Lung (tissue), 12 donors: Measurements from ENCODE around the gene CDK5RAP2. TPM values are rescaled to one million over a fixed set of nuclear protein-coding genes. Genes with fewer than 3 reads are reported as not detected.

Experiments used
- ATAC-seq: fragments of 200-7000 bp; cut with Tn5 transposase; one replicate; pipeline ENCODE4 v1.9.1; 2020; ENCODE audit warnings: moderate number of reproducible peaks; ENCODE audit not compliant: insufficient read depth, low FRiP score
- DNase-seq, 3 donors: peaks; one replicate each; pipeline ENCODE4 v3.0.0-alpha.2; 2013 to 2017
- H3K27ac ChIP-seq, 2 donors: one replicate each; pipeline ENCODE4 v1.5.1; 2013; ENCODE audit warnings: mild to moderate bottlenecking in 2 of 2, moderate library complexity in 2 of 2, control low read depth in 1 of 2, inconsistent platforms in 1 of 2, low read depth in 1 of 2, low read length in 1 of 2
- H3K27me3 ChIP-seq, 3 donors: one replicate each; pipeline ENCODE4 v1.5.1; 2013; ENCODE audit warnings: low read length in 2 of 3; ENCODE audit not compliant: control insufficient read depth in 3 of 3, insufficient read depth in 3 of 3
- H3K36me3 ChIP-seq, 4 donors: one replicate each; pipeline ENCODE4 v1.5.1; 2013; ENCODE audit warnings: low read length in 4 of 4, mild to moderate bottlenecking in 1 of 4, moderate library complexity in 1 of 4; ENCODE audit not compliant: control insufficient read depth in 4 of 4, insufficient read depth in 4 of 4
- H3K4me1 ChIP-seq, 5 donors: one replicate each; pipeline ENCODE4 v1.5.1; 2013; ENCODE audit warnings: low read length in 5 of 5, mild to moderate bottlenecking in 2 of 5, moderate library complexity in 1 of 5; ENCODE audit not compliant: control insufficient read depth in 5 of 5, insufficient read depth in 5 of 5
- H3K4me3 ChIP-seq: one replicate; pipeline ENCODE4 v1.5.1; 2013; ENCODE audit warnings: mild to moderate bottlenecking, control low read depth, moderate library complexity
- H3K9ac ChIP-seq, 2 donors: one replicate each; pipeline ENCODE4 v1.5.1; 2013; ENCODE audit warnings: low read length in 2 of 2, control low read depth in 1 of 2; ENCODE audit not compliant: insufficient read depth in 1 of 2
- H3K9me3 ChIP-seq, 4 donors: one replicate each; pipeline ENCODE4 v1.5.1; 2013; ENCODE audit warnings: low read length in 3 of 4, mild to moderate bottlenecking in 1 of 4, moderate library complexity in 1 of 4; ENCODE audit not compliant: control insufficient read depth in 4 of 4, insufficient read depth in 3 of 4
- WGBS, 2 donors: extraction: QIAGEN DNeasy Blood & Tissue Kit; methylation state at CpG; one replicate each; pipeline ENCODE4 v1.1.7; 2013; 5-methylcytosine and 5-hydroxymethylcytosine counted together
- polyA plus RNA-seq, 2 donors: library from polyadenylated mRNA; stranded (reverse); fragments of 200-250 nt; gene quantifications; one replicate each; pipeline ENCODE4 v1.2.1, GENCODE V29; 2013
- total RNA-seq, 2 donors: library from RNA; depleted of rRNA in 1 of 2; stranded (reverse); fragments of >200 nt in 1 of 2; gene quantifications; one replicate each; pipeline ENCODE4 v1.2.1, GENCODE V29; 2014 to 2021
- TF ChIP-seq, protein P1 (sequence below): IDR thresholded peaks from 2 replicates; pipeline ENCODE4 v1.5.1; 2012; ENCODE audit warnings: mild to moderate bottlenecking; ENCODE audit errors: control extremely low read depth, extremely low read depth
- donor health status: control.
- donor health status: control.
- donor health status: Bipolar disorder and iron deficiency.
- donor health status: healthy.
- donor health status: DM: yes; HTN: yes; CAD: no.

The CDK5RAP2 gene
- total and polyA plus RNA-seq, 4 donors, result 25.6 to 65.7 (median 35.9) TPM

DNA sequence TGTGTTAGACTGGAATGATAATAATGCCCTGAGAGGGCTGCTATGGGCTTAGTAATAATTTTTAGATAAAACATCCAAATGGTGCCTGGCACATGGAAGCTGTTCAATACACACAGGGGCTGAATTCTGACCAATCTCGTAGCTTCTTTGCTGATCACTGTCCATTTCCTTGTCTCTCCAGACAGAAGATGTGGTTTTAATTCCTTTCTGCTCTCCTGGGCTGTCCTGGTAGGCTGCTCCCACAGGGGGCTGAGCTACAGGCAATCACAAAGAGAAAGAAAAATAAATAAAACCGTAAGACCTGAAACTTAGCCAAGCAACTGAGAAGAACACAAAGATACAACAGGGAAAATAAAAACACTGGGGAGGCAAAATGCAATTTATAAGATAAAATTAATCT, 136.5 kb downstream of the CDK5RAP2 start:
- ATAC-seq, result no peak
- H3K4me3 ChIP-seq, result no peak overlapping the region
- peaks cover 0 to 11% (median 0%) of the 10 kb centered on the region in 5 donors for H3K4me1 ChIP-seq
- H3K27ac ChIP-seq, result no peak overlapping the region
- no peaks in the 10 kb centered on the region for H3K9me3 ChIP-seq
- peaks cover 7 to 36% (median 16%) of the 10 kb centered on the region in 4 donors for H3K36me3 ChIP-seq
- H3K27me3 ChIP-seq, result no peaks in the 10 kb centered on the region
- TF ChIP-seq, protein P1, sequence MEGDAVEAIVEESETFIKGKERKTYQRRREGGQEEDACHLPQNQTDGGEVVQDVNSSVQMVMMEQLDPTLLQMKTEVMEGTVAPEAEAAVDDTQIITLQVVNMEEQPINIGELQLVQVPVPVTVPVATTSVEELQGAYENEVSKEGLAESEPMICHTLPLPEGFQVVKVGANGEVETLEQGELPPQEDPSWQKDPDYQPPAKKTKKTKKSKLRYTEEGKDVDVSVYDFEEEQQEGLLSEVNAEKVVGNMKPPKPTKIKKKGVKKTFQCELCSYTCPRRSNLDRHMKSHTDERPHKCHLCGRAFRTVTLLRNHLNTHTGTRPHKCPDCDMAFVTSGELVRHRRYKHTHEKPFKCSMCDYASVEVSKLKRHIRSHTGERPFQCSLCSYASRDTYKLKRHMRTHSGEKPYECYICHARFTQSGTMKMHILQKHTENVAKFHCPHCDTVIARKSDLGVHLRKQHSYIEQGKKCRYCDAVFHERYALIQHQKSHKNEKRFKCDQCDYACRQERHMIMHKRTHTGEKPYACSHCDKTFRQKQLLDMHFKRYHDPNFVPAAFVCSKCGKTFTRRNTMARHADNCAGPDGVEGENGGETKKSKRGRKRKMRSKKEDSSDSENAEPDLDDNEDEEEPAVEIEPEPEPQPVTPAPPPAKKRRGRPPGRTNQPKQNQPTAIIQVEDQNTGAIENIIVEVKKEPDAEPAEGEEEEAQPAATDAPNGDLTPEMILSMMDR, result no peak
- DNase-seq, result peak in 2 of 3 donors; percentile 20 to 48
- no peak overlapping the region for H3K9ac ChIP-seq
- WGBS, 2 donors, result 69 to 86% methylated on average over 2 of the region's 2 CpGs

DNA sequence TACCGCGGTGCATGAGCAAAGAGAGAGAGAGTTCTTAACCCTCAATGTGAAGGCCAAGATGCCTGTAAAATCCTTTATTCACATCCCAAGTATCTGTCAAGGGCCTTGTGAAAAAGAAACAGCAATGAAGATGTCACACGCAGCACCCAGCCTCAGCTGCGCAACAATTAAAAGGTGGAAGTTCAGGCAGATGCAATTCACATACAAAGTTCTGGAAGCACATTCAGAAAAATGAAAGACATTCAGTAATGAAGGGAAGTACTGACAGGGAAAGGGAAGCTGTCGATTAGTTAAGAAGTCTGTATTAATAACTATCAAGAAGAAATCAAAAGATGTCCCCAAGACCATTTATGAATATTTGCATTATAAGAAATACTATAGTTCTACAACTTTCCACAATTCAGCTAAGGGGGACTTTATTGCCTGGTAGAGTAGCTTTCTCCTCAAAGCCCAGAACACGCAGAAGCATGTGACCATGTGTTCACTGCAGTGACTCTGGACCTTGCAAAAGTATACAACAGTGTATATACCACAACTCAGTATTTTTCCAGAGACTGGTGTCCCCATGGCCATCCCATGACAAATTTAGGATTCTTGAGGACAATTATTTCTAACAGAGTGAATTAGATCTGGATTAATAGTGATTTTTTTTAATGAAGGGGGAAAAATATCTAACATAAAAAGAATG, 137.5 kb downstream of the CDK5RAP2 start:
- H3K36me3 ChIP-seq, result peaks cover 7 to 37% (median 17%) of the 10 kb centered on the region in 4 donors
- H3K27ac ChIP-seq, result peak overlapping the region in 1 of 2 donors; percentile 51
- no peaks in the 10 kb centered on the region for H3K27me3 ChIP-seq
- 76 to 84% methylated on average over 6 of the region's 6 CpGs for WGBS, 2 donors
- ATAC-seq (no peak), DNase-seq (no peak)
- peaks cover 0 to 12% (median 8%) of the 10 kb centered on the region in 5 donors for H3K4me1 ChIP-seq
- TF ChIP-seq, protein P1, result no peak
- H3K9ac ChIP-seq, result no peak overlapping the region
- no peaks in the 10 kb centered on the region for H3K9me3 ChIP-seq
- no peak overlapping the region for H3K4me3 ChIP-seq

DNA sequence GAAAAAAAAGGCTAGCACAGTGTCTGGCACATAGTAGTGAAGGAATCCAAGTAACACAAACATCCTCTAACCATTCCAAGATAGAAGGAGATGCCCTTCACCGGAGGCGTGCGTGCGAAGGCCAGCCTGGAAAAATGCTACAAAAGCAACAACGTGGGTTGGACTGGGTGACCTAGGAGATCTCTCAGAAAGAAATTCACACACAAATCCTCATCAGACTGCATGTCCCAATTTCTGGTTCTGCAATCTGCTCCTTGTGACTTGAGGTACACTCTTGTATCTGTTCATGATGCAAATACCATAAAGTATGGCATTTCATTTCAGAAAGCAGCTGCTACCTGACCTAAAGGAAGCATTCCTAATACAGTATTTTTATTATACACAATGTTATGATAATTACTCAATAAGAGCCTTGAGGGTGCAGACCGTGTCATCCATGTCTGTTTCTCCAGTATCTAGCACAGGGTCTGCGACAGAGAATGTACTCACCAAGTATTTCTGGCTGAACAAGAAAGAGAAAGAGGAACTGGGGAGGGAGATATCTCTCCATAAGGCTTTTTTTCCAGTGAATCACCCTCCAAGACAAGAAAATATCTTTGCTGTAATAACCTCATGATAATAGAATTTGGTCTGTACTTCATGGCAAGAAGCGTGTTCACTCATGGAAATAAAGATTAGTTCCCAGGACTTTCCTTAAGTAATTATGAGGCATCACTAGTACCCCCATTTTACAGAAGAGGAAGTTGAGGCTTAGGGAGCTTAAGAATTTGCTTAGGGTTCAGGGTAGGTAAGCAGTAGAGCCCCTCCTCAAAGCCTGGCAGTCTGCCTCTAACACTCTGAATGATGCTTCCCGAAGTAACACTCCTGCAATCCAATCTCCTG, 138.3 kb downstream of the CDK5RAP2 start:
- WGBS, 2 donors, result 84 to 93% methylated on average over 9 of the region's 9 CpGs
- TF ChIP-seq, protein P1, result no peak
- Histone ChIP-seq H3K9ac (no peak overlapping the region), H3K36me3 (peaks cover 7 to 34% (median 16%) of the 10 kb centered on the region in 4 donors), H3K9me3 (no peaks in the 10 kb centered on the region), H3K4me1 (peaks cover 0 to 20% (median 14%) of the 10 kb centered on the region in 5 donors), H3K27me3 (no peaks in the 10 kb centered on the region), H3K4me3 (no peak overlapping the region), H3K27ac (peak overlapping the region in 1 of 2 donors; percentile 51)
- no peak for DNase-seq
- no peak for ATAC-seq
